GM19351 (cell line): ENCODE results near the gene LARGE1.

Experiments used
- ATAC-seq: cut with Tn5 transposase; IDR thresholded peaks from one replicate; pipeline ENCODE4 v1.9.1; 2021; ENCODE audit warnings: mild to moderate bottlenecking, moderate library complexity; ENCODE audit not compliant: unreplicated experiment

The LARGE1 gene

DNA sequence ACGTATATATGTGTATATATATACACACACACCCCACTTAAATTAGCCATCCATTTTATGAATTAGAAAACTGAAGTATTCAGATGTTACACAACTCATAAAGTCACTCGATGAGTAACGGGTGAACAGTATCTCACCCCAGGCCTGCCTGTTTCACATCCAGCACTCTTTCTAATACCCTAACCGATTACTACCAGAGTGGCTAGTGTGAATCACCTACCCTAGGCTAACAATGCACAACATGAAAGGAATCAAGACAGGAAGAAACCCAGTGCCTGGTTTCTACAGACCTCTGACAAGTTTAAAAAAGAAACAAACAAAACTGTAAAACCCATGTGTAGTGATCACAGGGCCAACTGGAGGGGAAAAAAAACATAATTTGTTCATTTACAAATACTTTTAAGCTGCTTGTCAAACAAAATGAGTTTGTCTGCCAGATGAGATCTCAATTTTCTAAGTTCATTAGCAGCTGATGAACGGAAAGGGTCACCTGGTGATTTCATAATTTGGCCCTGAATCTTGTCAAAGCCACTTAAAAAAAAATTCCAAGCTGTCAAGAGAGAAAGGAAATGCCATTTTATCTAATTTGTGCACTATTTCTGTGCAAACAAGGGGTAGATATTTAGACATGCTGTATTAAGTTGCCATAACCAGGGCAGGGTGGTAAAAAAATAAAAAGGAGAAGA is 134.8 kb downstream of the LARGE1 start:
- ATAC-seq = no peak

DNA sequence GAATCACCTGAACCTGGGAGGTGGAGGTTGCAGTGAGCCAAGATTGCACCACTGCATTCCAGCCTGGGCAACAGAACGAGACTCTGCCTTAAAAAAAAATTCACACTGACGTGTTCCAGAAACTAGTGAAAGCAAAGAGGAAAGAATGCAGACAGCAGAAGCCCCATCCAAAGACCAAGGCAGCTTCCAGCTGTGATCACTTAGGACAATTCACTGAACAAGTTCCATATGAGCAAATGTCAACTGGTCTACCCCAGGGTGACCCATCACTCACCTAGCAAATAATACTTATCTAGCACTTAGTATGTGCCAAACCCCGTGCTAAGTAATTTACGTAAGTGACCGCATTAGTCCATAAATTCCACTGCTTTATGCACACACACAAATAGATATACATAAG is 138.9 kb downstream of the LARGE1 start:
- ATAC-seq = no peak

DNA sequence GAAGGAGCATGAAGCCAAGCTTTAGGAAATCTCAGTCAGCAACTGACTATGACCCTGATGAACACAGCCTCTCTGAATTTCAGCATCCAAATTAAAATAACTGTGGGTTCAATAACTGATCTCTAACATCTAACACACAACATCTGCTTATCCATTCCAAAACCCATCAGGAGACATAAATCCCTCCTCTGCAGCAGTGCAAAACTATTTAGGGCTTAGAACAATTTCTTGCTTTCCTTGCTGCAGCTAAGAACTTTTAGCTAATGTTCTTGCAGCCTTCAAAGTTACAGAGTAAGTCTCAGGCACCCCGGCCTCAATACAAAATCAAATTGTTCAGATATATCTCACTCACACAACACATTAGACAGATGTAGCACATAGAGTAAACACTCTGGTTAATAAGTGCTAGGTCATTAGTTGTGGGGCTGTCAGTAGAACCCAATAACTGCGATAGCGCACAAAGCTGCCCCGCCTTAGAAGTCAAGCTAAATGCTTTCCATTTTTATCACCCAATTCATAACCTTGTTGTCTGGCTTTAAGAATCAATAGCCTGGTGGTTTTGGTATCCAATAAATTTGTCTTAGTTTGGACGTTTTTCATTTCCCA is 139.6 kb downstream of the LARGE1 start:
- ATAC-seq = no peak

DNA sequence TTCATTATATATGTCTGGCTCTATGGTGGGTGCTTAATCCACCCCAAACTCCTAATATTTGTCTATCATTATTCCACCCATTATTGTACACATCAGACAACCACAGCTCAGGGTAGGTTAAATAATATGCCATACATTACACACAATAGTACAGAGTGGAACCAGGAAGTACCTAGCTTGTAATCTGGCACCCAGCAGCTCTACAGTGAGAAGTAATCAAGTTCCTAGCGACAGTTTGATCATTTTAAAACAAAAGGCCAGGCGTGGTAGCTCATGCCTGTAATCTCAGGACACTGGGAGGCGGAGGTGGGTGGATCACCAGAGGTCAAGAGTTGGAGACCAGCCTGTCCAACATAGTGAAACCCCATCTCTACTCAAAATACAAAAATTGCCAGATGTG is 141.0 kb downstream of the LARGE1 start:
- no peak for ATAC-seq

DNA sequence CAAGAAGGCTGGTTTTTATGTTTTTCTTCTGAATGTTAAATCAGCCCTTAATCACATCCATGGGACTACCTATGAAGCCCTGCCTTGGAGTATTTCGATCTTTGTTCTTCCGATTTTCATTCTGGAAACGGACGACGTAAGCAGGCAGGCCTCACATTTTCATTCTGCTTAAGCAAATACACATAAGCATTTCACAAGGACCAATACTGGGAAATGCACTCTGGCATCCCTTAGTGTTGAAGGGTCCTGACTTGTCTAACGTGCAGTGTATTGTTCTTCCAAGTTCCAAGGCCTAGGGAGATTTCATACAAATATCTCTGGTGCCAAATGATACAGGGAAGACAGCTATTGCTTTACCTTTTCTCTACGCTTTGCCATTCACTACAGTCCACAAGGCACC is 143.8 kb downstream of the LARGE1 start:
- no peak for ATAC-seq

DNA sequence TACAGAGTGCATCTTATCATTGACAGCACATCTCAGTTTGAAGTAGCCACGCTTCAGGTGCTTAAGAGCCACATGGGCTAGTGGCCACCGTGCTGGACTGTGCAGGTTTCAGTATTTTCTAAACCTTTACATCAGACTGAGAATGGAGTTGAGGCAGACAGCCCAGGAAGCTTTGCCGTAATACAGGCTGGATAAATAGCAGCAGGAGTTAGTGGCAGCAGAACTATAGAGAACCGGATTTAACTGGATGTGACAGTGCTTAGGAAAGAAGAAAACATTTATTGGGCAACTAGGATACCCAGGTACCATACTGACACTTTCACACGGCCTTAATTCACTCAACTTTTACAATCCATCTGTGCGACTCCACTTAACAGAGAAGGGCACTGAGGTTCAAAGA is 145.5 kb downstream of the LARGE1 start:
- no peak for ATAC-seq

DNA sequence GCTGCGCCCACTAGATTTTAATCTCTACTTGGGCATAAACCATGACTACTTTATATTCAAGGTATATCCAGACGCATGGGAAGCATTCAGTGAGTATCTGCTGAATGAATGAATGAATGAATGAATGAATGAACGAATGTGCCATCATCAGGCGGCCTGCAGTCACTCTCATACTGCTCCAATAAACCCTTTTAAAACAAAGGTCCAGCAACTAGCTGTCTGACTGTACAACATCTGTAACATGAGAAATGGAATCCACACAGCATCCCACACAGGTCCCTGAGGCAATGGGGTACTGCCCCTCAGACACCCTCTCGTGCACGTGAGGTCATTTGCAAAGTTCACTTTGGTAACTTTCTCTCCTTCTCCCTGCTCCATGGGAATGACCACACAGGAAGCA is 147.5 kb downstream of the LARGE1 start:
- no peak for ATAC-seq

DNA sequence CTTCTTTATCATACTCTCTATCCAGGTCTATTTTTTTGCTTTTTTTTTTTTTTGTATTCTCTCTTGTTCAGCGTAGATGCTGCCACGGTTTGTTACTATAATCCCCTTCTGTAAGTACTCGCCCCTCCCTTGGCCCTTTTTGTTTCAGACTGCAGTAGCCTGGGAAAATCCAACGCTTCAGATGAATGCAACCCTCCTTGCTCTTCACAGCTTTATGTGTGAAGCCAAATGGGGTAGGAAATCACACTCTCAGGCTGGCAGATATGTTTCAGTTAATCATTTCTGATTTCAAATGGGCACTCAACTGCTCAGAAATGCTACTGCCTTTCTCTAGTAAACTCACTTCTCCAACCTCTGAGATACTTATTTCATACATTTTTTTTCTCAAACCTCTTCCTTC is 149.1 kb downstream of the LARGE1 start:
- ATAC-seq = no peak

DNA sequence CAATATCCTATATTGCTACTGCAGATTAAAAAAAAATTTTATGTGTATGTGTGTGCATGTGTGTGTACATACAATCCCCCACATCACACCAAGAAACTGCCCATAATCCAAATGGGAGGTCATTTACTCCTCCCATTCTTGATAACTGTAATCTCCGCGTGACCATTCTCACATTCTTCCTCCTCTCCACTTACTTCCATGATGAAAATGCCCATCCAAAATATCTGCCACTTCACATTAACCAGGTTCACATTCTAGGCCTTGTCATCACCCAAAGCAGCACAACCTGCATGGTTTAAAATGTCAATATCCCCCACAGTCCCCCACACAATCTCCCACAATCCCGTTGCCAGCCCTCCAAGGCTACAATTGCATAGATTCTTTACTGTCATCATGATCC is 149.6 kb downstream of the LARGE1 start:
- no peak for ATAC-seq

DNA sequence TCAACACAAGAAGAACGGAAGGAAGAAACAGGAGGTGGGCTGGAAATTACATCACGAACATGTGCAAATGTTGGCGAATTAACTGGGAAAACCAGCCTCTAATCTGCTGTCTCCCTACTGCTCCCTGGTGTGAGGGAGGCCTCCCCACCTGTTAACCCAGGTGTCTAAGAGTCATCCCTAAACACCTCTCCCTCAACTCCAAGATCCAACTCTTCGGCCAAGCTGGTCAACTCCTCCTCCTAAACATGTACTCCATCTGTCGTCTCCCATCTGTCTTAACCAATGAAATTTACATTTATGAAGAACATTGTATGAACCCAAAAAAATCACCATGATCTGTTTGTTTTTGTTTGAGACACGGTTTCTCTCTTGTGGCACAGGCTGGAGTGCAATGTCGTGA is 154.2 kb downstream of the LARGE1 start:
- ATAC-seq = no peak

DNA sequence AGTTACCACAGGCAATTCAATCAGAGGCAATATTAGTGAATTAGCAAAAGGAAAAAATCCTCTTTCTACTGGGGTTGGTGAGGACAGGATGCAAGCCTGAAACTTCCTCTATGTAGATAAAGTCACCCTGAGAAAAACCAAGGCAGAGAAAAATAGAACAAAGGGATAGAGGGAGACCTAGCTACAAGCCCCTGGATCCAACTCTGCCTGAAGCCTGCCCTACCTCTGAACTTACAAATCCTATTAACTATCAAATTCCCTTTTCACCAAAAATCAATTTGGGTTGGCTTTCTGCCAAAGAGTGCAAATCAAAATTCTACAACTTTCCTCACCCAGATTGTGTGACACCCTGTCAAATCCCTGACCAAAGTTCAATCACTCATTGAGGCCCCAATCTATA is 161.3 kb downstream of the LARGE1 start:
- no peak for ATAC-seq

DNA sequence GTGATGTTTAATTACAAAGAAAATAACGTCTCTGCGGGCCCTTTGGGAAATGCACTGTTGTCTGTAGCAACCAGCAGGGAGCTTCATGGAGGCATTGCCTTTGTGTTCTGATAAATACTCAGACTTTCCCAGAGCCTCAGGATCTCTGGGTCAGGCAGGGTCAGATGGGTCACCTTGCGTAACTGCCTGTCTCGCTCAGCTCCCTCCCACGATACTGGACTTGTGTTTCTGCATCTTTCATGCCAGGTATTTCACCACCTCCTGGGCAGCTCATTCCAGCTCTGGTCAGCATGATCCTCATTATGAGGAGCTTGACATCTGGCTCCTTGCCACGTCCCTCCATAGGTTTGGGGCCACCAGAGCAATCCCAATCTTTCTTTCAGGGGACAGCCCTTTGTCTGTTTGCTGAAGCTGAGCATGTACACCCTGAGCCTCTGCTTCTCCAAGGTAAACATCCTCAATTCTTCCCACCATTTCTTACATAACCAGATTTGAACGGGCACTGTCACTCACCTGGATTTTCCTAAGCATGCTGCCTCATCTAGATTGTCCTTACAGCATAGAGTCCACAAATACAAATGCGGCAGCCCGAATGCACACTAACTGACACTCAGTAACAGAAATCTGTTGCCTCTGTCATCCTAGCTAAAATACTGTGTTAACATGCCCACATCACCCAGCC is 162.3 kb downstream of the LARGE1 start:
- ATAC-seq = no peak

DNA sequence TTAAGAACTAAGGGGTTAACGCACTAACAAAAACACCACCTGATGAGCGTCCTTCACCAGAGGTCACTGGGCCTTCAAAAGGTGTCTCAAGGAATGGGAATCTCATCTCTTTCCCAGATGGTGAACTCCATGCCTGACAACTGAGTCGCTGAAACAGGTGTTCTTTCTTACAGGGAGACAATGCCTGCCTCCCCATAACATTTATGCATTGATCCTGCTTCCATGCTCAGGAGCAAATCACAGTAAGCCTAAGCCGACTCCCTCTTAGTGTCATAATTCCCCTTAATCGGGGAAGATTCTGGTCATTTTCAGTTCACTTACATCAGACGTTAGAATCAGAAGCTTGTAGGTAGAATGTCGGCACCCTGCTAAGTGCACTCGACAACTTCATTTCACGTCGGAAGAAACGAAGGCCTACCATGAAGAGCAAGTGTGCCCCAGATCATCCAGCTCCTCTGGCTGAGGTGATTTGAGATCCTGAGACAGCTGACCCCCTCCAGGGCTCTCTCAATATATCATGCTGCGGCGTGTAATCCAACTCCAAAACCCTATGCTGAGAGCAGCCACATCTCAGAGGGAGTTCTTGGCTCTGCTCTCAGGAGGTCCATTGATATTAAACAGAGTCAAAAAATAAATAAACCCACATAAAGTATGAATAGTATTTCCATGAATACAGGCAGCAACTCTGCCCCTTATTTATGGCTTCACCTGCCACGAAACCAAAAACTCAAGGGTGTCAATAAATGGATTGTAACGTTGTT is 163.1 kb downstream of the LARGE1 start:
- no peak for ATAC-seq

DNA sequence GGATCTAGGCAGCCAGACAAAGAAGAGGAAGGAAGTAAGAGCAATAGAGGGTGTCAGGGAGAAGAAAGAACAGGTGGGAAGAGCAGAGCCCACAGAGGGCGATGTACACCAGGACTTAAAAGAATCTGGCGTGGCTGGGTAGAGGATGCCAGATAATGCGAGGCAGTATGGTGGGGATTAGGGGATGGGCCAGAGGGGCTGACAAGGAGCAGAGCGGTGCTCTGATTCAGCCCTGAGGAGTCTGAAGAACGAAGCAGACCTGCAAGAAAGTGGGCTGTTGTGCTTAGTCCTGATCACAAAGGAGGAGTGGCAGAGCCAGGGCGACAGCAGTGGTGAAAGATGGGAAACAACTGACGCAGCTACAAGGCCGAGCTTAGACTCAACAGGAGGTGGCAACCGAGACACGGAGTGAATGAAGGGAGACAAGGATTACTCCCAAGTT is 163.7 kb downstream of the LARGE1 start:
- ATAC-seq = no peak

DNA sequence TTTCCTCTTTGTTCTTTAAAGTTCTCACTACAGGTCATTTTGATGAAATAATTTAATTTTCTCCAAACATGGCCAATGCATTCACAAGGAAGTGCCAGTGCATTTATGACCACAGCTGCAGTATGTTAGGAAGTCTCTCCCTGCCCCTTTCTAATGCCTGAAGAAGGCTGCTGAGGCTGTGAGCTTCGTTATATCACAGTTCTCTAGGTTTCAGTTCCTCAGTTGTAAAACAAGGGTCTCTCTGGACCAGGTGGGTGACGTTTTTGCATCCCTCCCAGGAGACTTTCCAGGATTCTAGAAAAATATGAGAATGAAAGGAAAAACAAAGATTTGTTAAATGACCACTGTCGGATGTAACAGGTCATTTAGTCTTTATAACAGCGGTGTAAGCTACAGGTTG is 171.6 kb downstream of the LARGE1 start:
- no peak for ATAC-seq

DNA sequence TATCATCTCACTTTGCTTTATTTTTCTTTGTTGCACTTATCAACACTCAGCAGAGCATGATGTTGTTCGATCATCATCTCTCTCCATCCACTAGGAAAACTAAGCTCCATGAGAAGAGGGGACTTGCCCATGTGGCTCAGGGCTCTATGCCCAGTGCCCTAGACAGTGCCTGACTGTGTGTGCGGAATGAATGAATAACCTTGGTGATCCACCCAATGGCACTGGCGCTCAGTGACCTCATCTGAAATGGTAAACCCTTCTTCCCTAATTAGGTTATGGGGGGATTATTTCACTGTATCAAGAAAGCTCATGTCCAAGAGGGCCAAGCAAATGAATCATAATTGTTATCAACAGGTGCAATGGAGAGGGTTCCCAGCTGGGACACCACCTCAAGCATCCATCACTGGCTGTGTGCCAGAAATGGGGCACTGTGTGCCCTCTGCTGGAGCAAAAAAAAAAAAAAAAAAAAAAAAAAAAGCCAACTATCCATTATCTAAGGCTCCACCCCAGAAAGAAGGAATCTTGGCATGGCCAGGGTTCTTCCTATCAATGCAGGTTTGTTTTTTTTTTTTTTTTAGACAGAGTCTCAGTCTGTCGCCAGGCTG is 172.6 kb downstream of the LARGE1 start:
- ATAC-seq = no peak

DNA sequence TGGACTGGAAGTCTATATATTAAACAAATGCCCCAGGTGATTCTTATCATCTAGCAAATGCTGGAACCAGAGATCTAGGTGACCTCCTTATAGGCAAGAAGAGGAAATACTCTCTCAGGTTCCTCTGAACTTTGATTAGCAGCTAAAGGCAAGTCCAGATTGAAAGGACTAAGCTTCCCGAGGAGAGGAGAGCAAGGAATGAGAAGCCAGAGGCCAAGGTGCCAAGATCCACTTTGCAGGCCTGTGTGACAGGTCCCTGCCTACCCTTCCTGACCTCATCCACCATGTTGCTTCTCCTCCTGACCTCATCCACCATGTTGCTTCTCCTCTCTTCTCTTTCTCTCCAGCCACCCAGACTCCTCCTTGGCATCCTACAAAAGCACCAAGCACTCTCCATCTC is 173.2 kb downstream of the LARGE1 start:
- ATAC-seq = no peak

DNA sequence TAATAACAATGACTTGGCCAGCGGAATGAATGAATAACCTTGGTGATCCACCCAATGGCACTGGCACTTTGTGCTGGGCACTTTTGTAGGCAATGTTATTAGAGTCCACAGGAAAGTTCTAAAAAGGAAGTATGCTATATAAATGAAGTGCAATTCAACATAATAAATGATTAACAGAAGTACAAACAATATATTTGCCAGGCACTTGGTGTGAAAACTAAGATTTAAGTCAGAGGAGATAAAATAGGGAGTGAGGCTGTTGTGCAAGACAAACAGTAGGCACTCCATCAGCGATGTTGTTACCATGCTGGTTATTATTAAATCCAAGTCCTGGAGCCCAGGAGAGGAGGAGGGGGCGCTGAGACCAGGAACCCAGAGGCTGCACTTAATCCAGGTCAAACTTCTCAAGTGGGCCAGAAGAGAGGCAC is 173.8 kb downstream of the LARGE1 start:
- no peak for ATAC-seq

DNA sequence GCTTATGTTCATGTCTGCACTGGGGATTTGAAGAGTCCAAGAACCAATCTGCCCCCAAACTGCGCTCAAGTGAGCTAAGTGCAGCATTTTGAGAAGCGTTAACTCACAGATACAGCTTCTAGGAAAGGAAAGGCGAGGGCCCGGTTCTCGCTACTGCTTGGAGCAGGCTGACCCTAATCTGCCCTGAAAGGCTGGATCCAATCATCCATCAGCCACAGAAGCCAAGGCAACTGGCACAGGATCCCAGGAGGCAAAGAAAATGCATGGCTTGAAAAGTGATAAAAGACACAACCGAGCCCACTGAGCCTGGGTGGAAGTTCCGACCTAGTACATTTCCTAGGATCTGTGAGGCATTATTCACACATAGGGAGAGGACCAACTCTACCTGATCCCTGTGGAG is 174.8 kb downstream of the LARGE1 start:
- no peak for ATAC-seq

DNA sequence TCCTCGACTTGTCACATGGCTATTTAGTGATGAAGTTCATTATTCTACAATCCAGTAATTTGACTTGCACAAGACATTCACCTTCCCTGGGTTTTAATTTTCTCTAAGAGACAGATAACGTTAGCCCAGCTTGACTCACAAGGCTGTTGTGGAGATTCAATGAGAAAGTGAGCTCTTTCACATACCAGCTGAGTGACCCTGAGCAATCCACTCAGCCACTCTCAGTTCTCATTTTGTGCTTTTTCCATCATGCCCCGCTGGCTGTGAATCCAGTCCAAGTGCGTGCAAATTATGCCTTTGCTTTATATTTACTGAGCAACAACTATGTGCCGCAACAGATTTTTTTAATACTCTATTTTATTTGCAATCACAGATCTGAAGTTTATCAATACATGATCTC is 176.5 kb downstream of the LARGE1 start:
- peak; percentile 55 for ATAC-seq

DNA sequence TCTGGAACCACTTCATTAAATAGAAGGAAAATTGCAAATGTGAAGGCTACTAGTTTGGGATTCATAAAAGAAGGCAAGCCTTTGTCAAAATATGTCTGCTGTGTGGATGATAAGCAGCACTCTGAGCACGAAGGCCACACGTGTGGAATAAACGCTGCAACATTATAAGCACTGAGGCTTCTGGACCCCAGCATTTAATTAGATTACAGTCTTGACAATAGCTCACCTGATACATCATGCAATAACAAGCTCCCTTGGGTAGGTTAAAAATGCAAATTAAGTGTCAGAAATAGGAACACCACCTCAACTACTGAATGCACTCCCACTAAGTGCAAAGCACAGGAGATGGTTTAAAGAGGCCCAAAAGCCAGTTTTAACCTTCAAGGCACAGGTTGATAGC is 179.3 kb downstream of the LARGE1 start:
- no peak for ATAC-seq
